Astrocyte of the spinal cord (primary cell): ENCODE data around the gene TTC22.

Experiments used
- DNase-seq: peaks from one replicate; pipeline ENCODE4 v3.0.0; 2011; ENCODE audit warnings: low read depth, low spot score
- H3K4me3 ChIP-seq: 2 replicates; pipeline ENCODE4 v1.5.1; 2011; ENCODE audit warnings: low read depth, mild to moderate bottlenecking, low read length, moderate library complexity
- CTCF ChIP-seq: IDR thresholded peaks from 2 replicates; pipeline ENCODE4 v1.5.1; 2012; ENCODE audit warnings: low read depth, mild to moderate bottlenecking, low read length, inconsistent platforms
- in situ Hi-C: cut with HindIII; loops from 2 replicates; pipeline ENCODE4 v1.10.0; 2017; ENCODE audit warnings: low sequenced_read_pairs

The TTC22 gene

GRCh38 chr1:54810153-54810942 lies 9.2 kb upstream of the TTC22 start:
- peak; percentile 29 for DNase-seq
- in situ Hi-C loops, result no loop called here

GRCh38 chr1:54809496-54810074 lies 8.5 kb upstream of the TTC22 start:
- TF ChIP-seq CTCF, result no peak
- H3K4me3 ChIP-seq, result no peak overlapping the region
- in situ Hi-C loops, result no loop called here
- DNase-seq, result no peak

More at GRCh38 chr1:54810153-54810942, 9.2 kb upstream of the TTC22 start:
- TF ChIP-seq CTCF, result peak; percentile 92
- no peak overlapping the region for H3K4me3 ChIP-seq

GRCh38 chr1:54808443-54809207 lies 7.5 kb upstream of the TTC22 start:
- in situ Hi-C loops, result no loop called here
- no peak overlapping the region for H3K4me3 ChIP-seq
- peak; percentile 29 for TF ChIP-seq CTCF
- no peak for DNase-seq

DNA sequence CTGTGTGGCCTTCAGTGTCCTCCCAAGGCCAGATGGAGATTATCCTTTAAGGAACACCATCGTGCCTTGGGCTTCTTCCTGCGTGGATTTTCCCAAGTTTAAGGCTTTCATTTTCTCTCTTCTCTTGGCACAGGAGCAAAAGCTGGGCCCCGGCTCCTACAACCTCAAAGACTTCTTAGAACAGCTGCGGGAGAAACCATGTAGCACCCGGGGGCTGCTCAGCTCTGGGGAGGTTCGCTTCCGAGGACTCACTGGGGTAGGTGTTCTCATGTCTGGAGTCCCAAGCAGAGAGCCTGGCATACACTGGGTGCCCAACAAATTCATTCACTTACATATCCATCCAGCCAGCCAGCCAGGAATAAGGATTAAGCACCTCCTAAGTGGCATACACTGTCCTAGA lies 6.6 kb upstream of the TTC22 start:
- DNase-seq, result no peak
- no peak for TF ChIP-seq CTCF
- no peak overlapping the region for H3K4me3 ChIP-seq
- in situ Hi-C loops, result no loop called here

GRCh38 chr1:54806931-54807611 lies 5.9 kb upstream of the TTC22 start:
- in situ Hi-C loops, result no loop called here
- no peak overlapping the region for H3K4me3 ChIP-seq
- DNase-seq, result no peak
- TF ChIP-seq CTCF, result no peak

- no peak for TF ChIP-seq CTCF
- in situ Hi-C loops, result no loop called here
- no peak overlapping the region for H3K4me3 ChIP-seq
- no peak for DNase-seq
These were observed 4.9 kb upstream of the TTC22 start for GRCh38 chr1:54805981-54806381.
